Effector memory CD4-positive, alpha-beta T cell (primary cell): ENCODE measurements around the gene CYP27B1.
"Not testable (repeated sequence)": the region's sequence is repeated elsewhere in the genome, so short reads cannot be mapped to it uniquely, and the experiment has no call there.

Experiments
- DNase-seq, 3 donors: peaks; one replicate each; pipeline ENCODE4 v3.0.0-alpha.2; 2020
- H3K27ac ChIP-seq: 2 replicates; pipeline ENCODE4 v1.7.0; 2013; ENCODE audit warnings: mild to moderate bottlenecking, low read length, moderate library complexity; ENCODE audit not compliant: insufficient read depth, poor library complexity, severe bottlenecking
- H3K27me3 ChIP-seq: replicated peaks from 2 replicates; pipeline ENCODE4 v1.7.0; 2013; ENCODE audit warnings: mild to moderate bottlenecking, low read length; ENCODE audit not compliant: insufficient read depth, control insufficient read depth, poor library complexity, severe bottlenecking
- H3K36me3 ChIP-seq: 2 replicates; pipeline ENCODE4 v1.7.0; 2013; ENCODE audit warnings: mild to moderate bottlenecking, low read length, moderate library complexity; ENCODE audit not compliant: control insufficient read depth, insufficient read depth
- H3K4me1 ChIP-seq: 2 replicates; pipeline ENCODE4 v1.7.0; 2013; ENCODE audit warnings: low read length, mild to moderate bottlenecking; ENCODE audit not compliant: control insufficient read depth, insufficient read depth, poor library complexity, severe bottlenecking
- H3K4me3 ChIP-seq: 2 replicates; pipeline ENCODE4 v1.7.0; 2013; ENCODE audit warnings: low read length, low read depth, mild to moderate bottlenecking; ENCODE audit not compliant: insufficient read depth, poor library complexity, severe bottlenecking
- H3K9me3 ChIP-seq: 2 replicates; pipeline ENCODE4 v1.7.0; 2013; ENCODE audit warnings: mild to moderate bottlenecking, low read length, moderate library complexity; ENCODE audit not compliant: control insufficient read depth

The CYP27B1 gene

GRCh38 chr12:57715786-57716185 is 51.1 kb downstream of the CYP27B1 start:
- Histone ChIP-seq H3K4me3 (no peak overlapping the region), H3K9me3 (no peaks in the 10 kb centered on the region), H3K4me1 (no peaks in the 10 kb centered on the region), H3K27ac (no peak overlapping the region), H3K36me3 (peaks cover 62% of the 10 kb centered on the region), H3K27me3 (no peaks in the 10 kb centered on the region)
- DNase-seq: no peak

GRCh38 chr12:57715036-57715748 is 51.7 kb downstream of the CYP27B1 start:
- H3K36me3 ChIP-seq: peaks cover 56% of the 10 kb centered on the region
- H3K27me3 ChIP-seq, H3K9me3 ChIP-seq, H3K27ac ChIP-seq, H3K4me1 ChIP-seq, DNase-seq, H3K4me3 ChIP-seq: not testable (repeated sequence)

GRCh38 chr12:57713209-57713608 is 53.7 kb downstream of the CYP27B1 start:
- Histone ChIP-seq H3K27ac (no peak overlapping the region), H3K4me3 (no peak overlapping the region), H3K9me3 (no peaks in the 10 kb centered on the region), H3K4me1 (no peaks in the 10 kb centered on the region), H3K36me3 (peaks cover 41% of the 10 kb centered on the region), H3K27me3 (no peaks in the 10 kb centered on the region)
- no peak for DNase-seq

- Histone ChIP-seq H3K36me3 (peaks cover 36% of the 10 kb centered on the region), H3K27me3 (no peaks in the 10 kb centered on the region), H3K4me3 (no peak overlapping the region), H3K27ac (no peak overlapping the region), H3K4me1 (no peaks in the 10 kb centered on the region), H3K9me3 (no peaks in the 10 kb centered on the region)
- DNase-seq: no peak
Measured at GRCh38 chr12:57712701-57713100, 54.2 kb downstream of the CYP27B1 start.
